T-cell (primary cell): ENCODE data around the gene YTHDC1. TPM values are rescaled to one million over a fixed set of nuclear protein-coding genes. Genes with fewer than 3 reads are reported as not detected.

ENCODE experiments used
- ATAC-seq, 4 experiments: fragments of 200-7000 bp in 3 of 4; fragments of 150-1000 bp in 1 of 4; cut with Tn5 transposase; replicated peaks in 1 of 4; 1 replicate in 3 of 4; 2 replicates in 1 of 4; pipeline ENCODE4 v1.10.0; 2021; ENCODE audit warnings: moderate library complexity in 3 of 4, mild to moderate bottlenecking in 2 of 4, moderate number of reproducible peaks in 1 of 4
- CTCF ChIA-PET, 2 donors: fragments of 300-600 bp; sonication (Branson Sonifier 250); formaldehyde crosslinking; loops; one replicate each; lab custom pipeline; 2022; ENCODE audit warnings: antibody characterized with exemption in 2 of 2; lab: Charles Lee
- POLR2A ChIA-PET, 2 donors: fragments of 300-600 bp; sonication (Branson Sonifier 250); formaldehyde crosslinking; loops; one replicate each; lab custom pipeline; 2022; ENCODE audit warnings: antibody characterized with exemption in 2 of 2; lab: Charles Lee
- DNase-seq, 35 experiments: peaks; one replicate each; pipeline versions ENCODE4 v3.0.0 to v3.0.0-alpha.2; 2013 to 2023
- H3K27ac ChIP-seq: one replicate; pipeline ENCODE4 v1.5.1; 2013; ENCODE audit warnings: low read length
- H3K27me3 ChIP-seq, 2 experiments: replicated peaks in 1 of 2; 1 replicate in 1 of 2; 2 replicates in 1 of 2; pipeline versions ENCODE4 v1.6.1 to v1.7.0; 2013; ENCODE audit warnings: low read length in 1 of 2, mixed read lengths in 1 of 2; ENCODE audit not compliant: control insufficient read depth in 2 of 2, insufficient read depth in 2 of 2; ENCODE audit errors: extremely low read depth in 1 of 2
- H3K36me3 ChIP-seq, 2 donors: 1 replicate in 1 of 2; 2 replicates in 1 of 2; pipeline versions ENCODE4 v1.6.1 to v1.7.0; 2013; ENCODE audit warnings: low read length in 1 of 2; ENCODE audit not compliant: control insufficient read depth in 2 of 2, insufficient read depth in 1 of 2; ENCODE audit errors: extremely low read depth in 1 of 2
- H3K4me1 ChIP-seq, 2 experiments: 1 replicate in 1 of 2; 2 replicates in 1 of 2; pipeline versions ENCODE4 v1.6.1 to v1.7.0; 2013; ENCODE audit warnings: low read length in 2 of 2, mixed read lengths in 1 of 2; ENCODE audit not compliant: insufficient read depth in 2 of 2, control insufficient read depth in 1 of 2; ENCODE audit errors: extremely low read depth in 1 of 2
- H3K4me3 ChIP-seq, 2 donors: 1 replicate in 1 of 2; 2 replicates in 1 of 2; pipeline versions ENCODE4 v1.5.1 to v1.7.0; 2013; ENCODE audit warnings: mild to moderate bottlenecking in 2 of 2, low read length in 1 of 2, moderate library complexity in 1 of 2; ENCODE audit not compliant: control insufficient read depth in 1 of 2; ENCODE audit errors: extremely low read depth in 1 of 2
- H3K9me3 ChIP-seq: 2 replicates; pipeline ENCODE4 v1.7.0; 2013
- H3K27ac Mint-ChIP-seq, 2 donors: one replicate each; pipeline ENCODE4 v1.8.0; 2020 to 2021; ENCODE audit warnings: mild to moderate bottlenecking in 2 of 2, mixed read lengths in 2 of 2
- H3K27me3 Mint-ChIP-seq, 2 donors: one replicate each; pipeline ENCODE4 v1.8.0; 2021 to 2022; ENCODE audit warnings: mixed read lengths in 2 of 2
- H3K36me3 Mint-ChIP-seq: one replicate; pipeline ENCODE4 v1.8.0; 2021; ENCODE audit warnings: mixed read lengths
- H3K4me1 Mint-ChIP-seq, 3 donors: one replicate each; pipeline ENCODE4 v1.8.0; 2020 to 2022; ENCODE audit warnings: mixed read lengths in 3 of 3, mild to moderate bottlenecking in 1 of 3
- H3K4me3 Mint-ChIP-seq, 3 donors: one replicate each; pipeline ENCODE4 v1.8.0; 2020 to 2022; ENCODE audit warnings: mild to moderate bottlenecking in 3 of 3, mixed read lengths in 3 of 3, moderate library complexity in 3 of 3
- H3K9me3 Mint-ChIP-seq, 3 donors: one replicate each; pipeline ENCODE4 v1.8.0; 2020 to 2022; ENCODE audit warnings: mixed read lengths in 3 of 3
- WGBS: methylation state at CpG from one replicate; pipeline ENCODE4 v1.1.5; 2013; ENCODE audit warnings: missing lambda C conversion rate; ENCODE audit not compliant: insufficient coverage; 5-methylcytosine and 5-hydroxymethylcytosine counted together
- total RNA-seq, 35 experiments: library from RNA in 6 of 35; stranded (reverse) in 6 of 35; fragments of 120-200 nt in 1 of 35; gene quantifications; one replicate each; pipeline versions ENCODE4 v1.2.1 to v1.2.4 and lab custom pipeline; 2013 to 2026

YTHDC1 gene
- total RNA-seq, 5 donors from 2014 or later (not counting 1 experiment from before 2014, with no cell fraction given): 163 to 233 (median 171) TPM

DNA sequence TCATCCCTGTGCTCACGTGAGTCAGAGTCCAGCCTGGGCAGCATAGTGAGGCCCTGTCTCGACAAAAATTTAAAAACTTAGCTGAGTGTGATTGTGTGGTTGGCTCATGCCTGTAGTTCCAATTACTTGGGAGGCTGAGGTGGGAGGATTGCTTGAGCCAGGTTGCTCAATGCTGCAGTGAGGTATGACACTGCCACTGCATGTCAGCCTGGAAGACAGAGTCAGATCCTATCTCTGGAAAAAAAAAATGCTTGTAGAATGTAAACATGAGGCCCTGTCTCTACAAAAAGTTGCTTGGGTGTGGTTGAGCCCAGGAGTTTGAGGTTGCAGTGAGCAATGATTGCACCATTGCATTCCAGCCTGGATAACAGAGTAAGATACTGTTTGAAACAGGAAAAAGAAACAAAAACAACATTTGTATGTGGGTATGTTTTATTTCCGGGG is 11.3 kb upstream of the YTHDC1 start:
- Histone ChIP-seq H3K9me3 (no peaks in the 10 kb centered on the region), H3K27ac (no peak overlapping the region), H3K27me3 (peaks cover 0 to 2% of the 10 kb centered on the region in 2 experiments), H3K36me3 (no peaks in the 10 kb centered on the region), H3K4me1 (no peaks in the 10 kb centered on the region), H3K4me3 (no peak overlapping the region)
- DNase-seq (no peak), ATAC-seq (no peak)
- H3K27ac Mint-ChIP-seq: no peak overlapping the region
- ChIA-PET CTCF (no interaction called here), POLR2A (interaction anchor here in 1 of 2 donors (0.6 kb wide), 1 partner anchor 12 kb away, joined by 5 read pairs; no protein-coding TSS in a partner anchor)
- H3K4me1 Mint-ChIP-seq: peaks cover 0 to 10% (median 9%) of the 10 kb centered on the region in 3 donors
- WGBS: 90% methylated on average over 2 of the region's 3 CpGs
- peaks cover 4% of the 10 kb centered on the region for H3K36me3 Mint-ChIP-seq
- peaks cover 9 to 15% of the 10 kb centered on the region in 2 donors for H3K27me3 Mint-ChIP-seq
- H3K4me3 Mint-ChIP-seq: no peak overlapping the region
- H3K9me3 Mint-ChIP-seq: no peaks in the 10 kb centered on the region

DNA sequence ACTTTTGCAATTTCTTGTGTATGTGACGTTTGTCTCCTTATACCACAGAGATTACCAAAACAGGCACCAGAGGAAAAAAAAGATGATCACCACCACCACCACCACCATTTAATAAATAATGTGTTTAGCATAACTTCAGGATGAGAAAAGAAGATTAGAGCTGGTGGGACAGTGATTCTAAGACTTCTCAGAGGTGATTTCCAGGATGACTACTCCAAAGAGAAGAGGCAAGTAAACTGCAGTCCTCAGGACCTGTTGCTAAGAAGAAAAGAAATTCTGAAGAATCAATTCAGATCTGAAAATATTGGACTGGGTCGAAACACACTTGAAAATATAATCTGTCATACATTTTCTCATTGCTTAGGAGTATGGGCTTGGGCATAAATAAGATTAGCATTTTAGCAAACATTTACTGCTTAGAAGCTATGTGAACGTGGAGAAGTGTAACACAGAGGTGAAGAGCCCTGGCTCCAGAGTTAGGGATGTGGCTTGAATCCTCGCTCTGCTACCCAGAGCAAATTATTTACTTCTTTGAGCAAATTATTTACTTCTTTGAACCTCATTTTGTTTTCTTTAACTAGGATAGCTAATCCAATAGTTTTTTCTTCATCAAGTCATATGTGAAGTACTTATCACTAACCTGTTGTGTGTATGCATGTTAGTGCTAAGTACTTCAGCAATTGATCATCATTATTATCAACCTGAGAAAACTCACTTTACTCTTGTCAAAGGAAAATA is 10.5 kb upstream of the YTHDC1 start:
- CTCF ChIA-PET: no interaction called here
- no peaks in the 10 kb centered on the region for H3K9me3 Mint-ChIP-seq
- WGBS: no CpG with 5 or more reads among the region's 4 CpGs

GRCh38 chr4:68359508-68359907 is 9.6 kb upstream of the YTHDC1 start:
- peaks cover 4% of the 10 kb centered on the region for H3K36me3 Mint-ChIP-seq
- Histone ChIP-seq H3K9me3 (no peaks in the 10 kb centered on the region), H3K27ac (no peak overlapping the region), H3K4me1 (no peaks in the 10 kb centered on the region), H3K4me3 (no peak overlapping the region), H3K27me3 (no peaks in the 10 kb centered on the region), H3K36me3 (no peaks in the 10 kb centered on the region)
- CTCF ChIA-PET: interaction anchor here in 1 of 2 donors (1.0 kb wide), 1 partner anchor 16 kb away, joined by 3 read pairs; no protein-coding TSS in a partner anchor
- DNase-seq: no peak
- peaks cover 5 to 6% of the 10 kb centered on the region in 2 donors for H3K27me3 Mint-ChIP-seq
- peak; percentile 27 to 74 (median 32) for ATAC-seq
- POLR2A ChIA-PET: no interaction called here
- H3K9me3 Mint-ChIP-seq: no peaks in the 10 kb centered on the region
- H3K4me1 Mint-ChIP-seq: peaks cover 0 to 10% (median 9%) of the 10 kb centered on the region in 3 donors
- H3K27ac Mint-ChIP-seq: peak overlapping the region in 1 of 2 donors; percentile 58
- peak overlapping the region in 1 of 3 donors; percentile 26 for H3K4me3 Mint-ChIP-seq

More for the DNA sequence above, 10.5 kb upstream of the YTHDC1 start:
- Histone ChIP-seq H3K27ac (no peak overlapping the region), H3K27me3 (no peaks in the 10 kb centered on the region), H3K4me1 (no peaks in the 10 kb centered on the region), H3K9me3 (no peaks in the 10 kb centered on the region), H3K36me3 (no peaks in the 10 kb centered on the region), H3K4me3 (no peak overlapping the region)
- Mint-ChIP-seq H3K27me3 (peaks cover 8 to 11% of the 10 kb centered on the region in 2 donors), H3K27ac (no peak overlapping the region), H3K4me1 (peaks cover 0 to 10% (median 9%) of the 10 kb centered on the region in 3 donors), H3K4me3 (no peak overlapping the region), H3K36me3 (peaks cover 4% of the 10 kb centered on the region)
- ATAC-seq (no peak), DNase-seq (no peak)
- POLR2A ChIA-PET: interaction anchor here in 1 of 2 donors (0.6 kb wide), 1 partner anchor 11 kb away, joined by 5 read pairs; no protein-coding TSS in a partner anchor

DNA sequence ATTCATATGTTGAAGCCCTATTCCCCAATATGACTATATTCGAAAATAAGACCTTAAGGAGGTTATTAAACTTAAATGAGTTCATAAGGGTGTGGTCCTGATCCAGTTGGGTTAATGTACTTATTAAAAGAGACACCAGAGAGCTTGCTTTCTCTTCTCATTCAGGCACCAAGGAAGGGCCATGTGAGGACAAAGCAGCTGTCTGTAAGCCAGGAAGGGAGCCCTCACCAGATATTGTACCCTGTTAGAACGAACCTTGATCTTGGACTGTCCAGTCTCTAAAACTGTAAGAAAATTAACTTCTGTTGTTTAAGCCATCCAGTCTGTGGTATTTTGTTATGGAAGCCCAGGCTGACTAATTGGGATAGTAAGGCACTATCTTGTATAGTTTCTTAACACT is 9.1 kb upstream of the YTHDC1 start:
- WGBS: no CpG with 5 or more reads among the region's 2 CpGs
- no peaks in the 10 kb centered on the region for H3K4me1 ChIP-seq
- Mint-ChIP-seq H3K27ac (peak overlapping the region in 1 of 2 donors; percentile 58), H3K36me3 (peaks cover under 1% of the 10 kb centered on the region), H3K4me1 (peaks cover 0 to 10% (median 9%) of the 10 kb centered on the region in 3 donors), H3K9me3 (no peaks in the 10 kb centered on the region), H3K4me3 (peak overlapping the region in 1 of 3 donors; percentile 26), H3K27me3 (peaks cover 2 to 3% of the 10 kb centered on the region in 2 donors)
- POLR2A ChIA-PET: no interaction called here
- no peak overlapping the region for H3K4me3 ChIP-seq
- CTCF ChIA-PET: interaction anchor here in 1 of 2 donors (1.0 kb wide), 1 partner anchor 16 kb away, joined by 3 read pairs; no protein-coding TSS in a partner anchor
- H3K27me3 ChIP-seq: no peaks in the 10 kb centered on the region
- DNase-seq (no peak), ATAC-seq (no peak)
- no peak overlapping the region for H3K27ac ChIP-seq
- no peaks in the 10 kb centered on the region for H3K36me3 ChIP-seq
- H3K9me3 ChIP-seq: no peaks in the 10 kb centered on the region

- Histone ChIP-seq H3K9me3 (no peaks in the 10 kb centered on the region), H3K27ac (no peak overlapping the region), H3K36me3 (no peaks in the 10 kb centered on the region), H3K27me3 (peaks cover 0 to 4% of the 10 kb centered on the region in 2 experiments), H3K4me3 (no peak overlapping the region), H3K4me1 (peaks cover 7 to 10% of the 10 kb centered on the region in 2 experiments)
- CTCF ChIA-PET: interaction anchor here (0.5 to 1.5 kb wide), 2 partner anchors 23 to 79 kb away, joined by 4 to 5 read pairs; no protein-coding TSS in a partner anchor
- Mint-ChIP-seq H3K36me3 (peaks cover 2% of the 10 kb centered on the region), H3K27ac (no peak overlapping the region), H3K4me3 (no peak overlapping the region), H3K9me3 (no peaks in the 10 kb centered on the region), H3K27me3 (no peaks in the 10 kb centered on the region), H3K4me1 (peaks cover 11 to 23% (median 13%) of the 10 kb centered on the region in 3 donors)
- ATAC-seq (no peak), DNase-seq (no peak)
- POLR2A ChIA-PET: interaction anchor here (0.7 to 1.0 kb wide), 3 partner anchors 8 to 81 kb away, joined by 3 to 6 read pairs (median 4); no protein-coding TSS in a partner anchor
- WGBS: 100% methylated on average over 1 of the region's 2 CpGs
Observed at GRCh38 chr4:68352791-68353190, 2.9 kb upstream of the YTHDC1 start.

- peak; percentile 4 to 31 (median 20) for ATAC-seq
- peak overlapping the region; percentile 64 to 75 for H3K4me3 ChIP-seq
- H3K4me1 ChIP-seq: peaks cover 22 to 25% of the 10 kb centered on the region in 2 experiments
Observed at GRCh38 chr4:68349279-68349648, 626 bp downstream of the YTHDC1 start.

More at GRCh38 chr4:68349279-68349648, 626 bp downstream of the YTHDC1 start:
- H3K4me3 Mint-ChIP-seq: peak overlapping the region; percentile 97 to 100 (median 98)
- peaks cover 42 to 58% (median 47%) of the 10 kb centered on the region in 3 donors for H3K4me1 Mint-ChIP-seq
- Histone ChIP-seq H3K9me3 (no peaks in the 10 kb centered on the region), H3K36me3 (no peaks in the 10 kb centered on the region), H3K27ac (peak overlapping the region; percentile 90), H3K27me3 (peaks cover 0 to 4% of the 10 kb centered on the region in 2 experiments)
- CTCF ChIA-PET: interaction anchor here in 1 of 2 donors (2.0 kb wide), 1 partner anchor 26 kb away, joined by 6 read pairs; no protein-coding TSS in a partner anchor
- POLR2A ChIA-PET: interaction anchor here in 1 of 2 donors (0.7 kb wide), 1 partner anchor 12 kb away, joined by 5 read pairs; no protein-coding TSS in a partner anchor
- H3K36me3 Mint-ChIP-seq: peaks cover 16% of the 10 kb centered on the region
- H3K27ac Mint-ChIP-seq: peak overlapping the region; percentile 99 to 100
- 0% methylated on average over 2 of the region's 14 CpGs for WGBS
- no peaks in the 10 kb centered on the region for H3K27me3 Mint-ChIP-seq
- H3K9me3 Mint-ChIP-seq: no peaks in the 10 kb centered on the region
- peak in 9 of 35 experiments; percentile 2 to 53 (median 13) for DNase-seq
